GM19438 (cell line): ENCODE results near the gene CCNT1.
"Not testable (repeated sequence)": the region's sequence is repeated elsewhere in the genome, so short reads cannot be mapped to it uniquely, and the experiment has no call there.

Experiments used
- ATAC-seq: cut with Tn5 transposase; IDR thresholded peaks from one replicate; pipeline ENCODE4 v1.9.1; 2021; ENCODE audit warnings: low read depth; ENCODE audit not compliant: unreplicated experiment

CCNT1 gene

GRCh38 chr12:48643011-48643410, 73.5 kb downstream of the CCNT1 start:
- no peak for ATAC-seq

DNA sequence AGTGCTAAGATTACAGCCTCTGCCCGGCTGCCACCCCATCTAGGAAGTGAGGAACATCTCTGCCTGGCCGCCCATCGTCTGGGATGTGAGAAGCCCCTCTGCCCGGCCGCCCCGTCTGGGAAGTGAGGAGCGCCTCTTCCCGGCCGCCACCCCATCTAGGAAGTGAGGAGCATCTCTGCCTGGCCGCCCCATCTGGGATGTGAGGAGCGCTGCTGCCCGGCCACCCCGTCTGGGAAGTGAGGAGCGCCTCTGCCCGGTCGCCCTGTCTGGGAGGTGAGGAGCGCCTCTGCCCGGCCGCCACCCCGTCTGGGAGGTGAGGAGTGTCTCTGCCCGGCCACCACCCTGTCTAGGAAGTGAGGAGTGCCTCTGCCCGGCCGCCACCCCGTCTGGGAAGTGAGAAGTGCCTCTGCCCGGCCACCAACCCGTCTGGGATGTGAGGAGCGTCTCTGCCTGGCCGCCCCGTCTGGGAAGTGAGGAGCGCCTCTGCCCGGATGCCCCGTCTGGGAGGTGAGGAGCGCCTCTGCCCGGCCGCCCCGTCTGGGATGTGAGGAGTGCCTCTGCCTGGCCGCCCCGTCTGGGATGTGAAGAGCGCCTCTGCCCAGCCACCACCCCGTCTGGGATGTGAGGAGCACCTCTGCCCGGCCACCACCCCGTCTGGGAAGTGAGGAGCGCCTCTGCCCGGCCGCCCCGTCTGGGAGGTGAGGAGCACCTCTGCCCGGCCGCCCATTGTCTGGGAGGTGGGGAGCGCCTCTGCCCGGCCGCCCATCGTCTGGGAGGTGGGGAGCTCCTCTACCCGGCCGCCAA, 74.6 kb downstream of the CCNT1 start:
- not testable (repeated sequence) for ATAC-seq

- ATAC-seq = no peak
These were observed 75.7 kb downstream of the CCNT1 start for GRCh38 chr12:48640854-48641253.

GRCh38 chr12:48640428-48640827, 76.1 kb downstream of the CCNT1 start:
- no peak for ATAC-seq
